ENCODE measurements around the gene CTNNA1.
A peak's percentile ranks its signal among the peaks of the same experiment; 100 is the strongest.

GRCh38 chr5:138824924-138825863 is 72.0 kb downstream of the CTNNA1 start:
- TF ChIP-seq CTCF (IDR thresholded peaks at IDR 0.05) = peak; percentile 22 to 64 (median 44)
- TF ChIP-seq POLR2A (IDR thresholded peaks at IDR 0.05) = no peak

All from adrenal gland (tissue), 5 donors.